Bronchial epithelial cell (primary cell): ENCODE measurements around the gene ARHGEF12. TPM values are rescaled to one million over a fixed set of nuclear protein-coding genes. Genes with fewer than 3 reads are reported as not detected.
"Not testable (repeated sequence)": the region's sequence is repeated elsewhere in the genome, so short reads cannot be mapped to it uniquely, and the experiment has no call there.

Experiments
- DNase-seq: peaks from one replicate; pipeline ENCODE4 v3.0.0-alpha.2; 2010; ENCODE audit warnings: low read depth
- FAIRE-seq: peaks from 2 replicates; lab custom pipeline; 2011; peaks lifted over from hg19 to GRCh38; lab: Jason Lieb, UNC
- H3K27me3 ChIP-seq: 2 replicates; pipeline ENCODE4 v1.5.1; 2011; ENCODE audit warnings: low read length; ENCODE audit not compliant: control insufficient read depth, insufficient read depth
- H3K36me3 ChIP-seq: 2 replicates; pipeline ENCODE4 v1.5.1; 2011; ENCODE audit warnings: low read length; ENCODE audit not compliant: control insufficient read depth, insufficient read depth
- H3K4me3 ChIP-seq: 2 replicates; pipeline ENCODE4 v1.5.1; 2011; ENCODE audit warnings: mild to moderate bottlenecking, low read depth, low read length, control low read depth
- total RNA-seq: library from RNA; depleted of rRNA; stranded (reverse); fragments of >200 nt; gene quantifications from 2 replicates; pipeline ENCODE4 v1.2.1, GENCODE V29; 2014
- TF ChIP-seq, protein P1 (sequence below): IDR thresholded peaks from 2 replicates; pipeline ENCODE4 v1.5.1; 2011; ENCODE audit warnings: mild to moderate bottlenecking, moderate library complexity, low read length, control low read depth, inconsistent platforms; ENCODE audit not compliant: insufficient read depth, severe bottlenecking

The ARHGEF12 gene
- total RNA-seq, 1 donor from 2014 or later = 65.6 TPM

DNA sequence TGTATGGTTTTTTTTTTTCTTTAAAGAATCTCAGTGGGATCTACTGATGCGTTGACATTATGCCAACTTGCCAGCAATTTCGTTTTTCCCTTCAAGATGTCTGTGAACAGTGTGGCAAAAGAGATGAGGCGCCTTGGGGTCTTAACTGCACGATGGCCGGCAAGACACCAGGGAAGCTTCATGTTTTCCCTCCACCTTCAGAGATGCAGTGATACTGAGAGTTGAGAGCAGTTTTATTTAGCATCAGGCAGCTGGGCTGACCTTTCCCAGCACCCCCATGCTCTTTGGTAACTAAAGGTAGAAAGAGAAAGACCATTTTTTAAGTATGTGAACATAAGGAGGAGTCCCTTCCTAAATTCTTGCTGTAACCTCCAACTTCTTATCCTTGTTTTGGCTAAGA is 163.6 kb downstream of the ARHGEF12 start:
- DNase-seq (no peak), FAIRE-seq (no peak)
- Histone ChIP-seq H3K27me3 (no peaks in the 10 kb centered on the region), H3K36me3 (no peaks in the 10 kb centered on the region), H3K4me3 (no peak overlapping the region)
- TF ChIP-seq, protein P1, sequence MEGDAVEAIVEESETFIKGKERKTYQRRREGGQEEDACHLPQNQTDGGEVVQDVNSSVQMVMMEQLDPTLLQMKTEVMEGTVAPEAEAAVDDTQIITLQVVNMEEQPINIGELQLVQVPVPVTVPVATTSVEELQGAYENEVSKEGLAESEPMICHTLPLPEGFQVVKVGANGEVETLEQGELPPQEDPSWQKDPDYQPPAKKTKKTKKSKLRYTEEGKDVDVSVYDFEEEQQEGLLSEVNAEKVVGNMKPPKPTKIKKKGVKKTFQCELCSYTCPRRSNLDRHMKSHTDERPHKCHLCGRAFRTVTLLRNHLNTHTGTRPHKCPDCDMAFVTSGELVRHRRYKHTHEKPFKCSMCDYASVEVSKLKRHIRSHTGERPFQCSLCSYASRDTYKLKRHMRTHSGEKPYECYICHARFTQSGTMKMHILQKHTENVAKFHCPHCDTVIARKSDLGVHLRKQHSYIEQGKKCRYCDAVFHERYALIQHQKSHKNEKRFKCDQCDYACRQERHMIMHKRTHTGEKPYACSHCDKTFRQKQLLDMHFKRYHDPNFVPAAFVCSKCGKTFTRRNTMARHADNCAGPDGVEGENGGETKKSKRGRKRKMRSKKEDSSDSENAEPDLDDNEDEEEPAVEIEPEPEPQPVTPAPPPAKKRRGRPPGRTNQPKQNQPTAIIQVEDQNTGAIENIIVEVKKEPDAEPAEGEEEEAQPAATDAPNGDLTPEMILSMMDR = no peak

DNA sequence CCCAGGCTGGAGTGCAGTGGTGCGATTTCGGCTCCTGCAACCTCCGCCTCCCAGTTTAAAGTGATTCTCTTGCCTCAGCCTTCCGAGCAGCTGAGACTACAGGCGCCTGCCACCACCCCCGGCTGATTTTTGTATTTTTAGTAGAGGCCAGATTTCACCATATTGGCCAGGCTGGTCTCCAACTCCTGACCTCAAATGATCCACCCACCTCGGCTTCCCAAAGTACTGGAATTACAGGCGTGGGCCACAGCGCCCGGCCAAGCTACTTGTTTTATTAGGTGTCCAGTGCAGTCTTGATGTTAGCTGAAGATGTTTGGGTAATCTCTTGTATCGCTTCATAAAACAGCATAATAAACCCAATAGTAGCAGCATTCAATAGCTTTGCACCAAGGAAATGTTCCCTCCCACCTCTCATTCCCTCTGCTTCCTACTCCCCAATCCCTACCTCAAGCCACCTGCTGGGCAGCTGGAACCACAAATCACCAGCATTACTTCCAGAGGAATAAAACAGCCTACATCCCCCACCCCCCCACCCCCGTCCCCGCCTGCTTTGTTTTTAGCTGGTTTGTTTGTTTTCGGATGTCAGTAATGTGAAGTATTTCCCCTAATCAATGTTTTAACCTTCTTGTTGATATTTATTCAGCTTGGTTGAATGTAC is 164.3 kb downstream of the ARHGEF12 start:
- no peak for FAIRE-seq

DNA sequence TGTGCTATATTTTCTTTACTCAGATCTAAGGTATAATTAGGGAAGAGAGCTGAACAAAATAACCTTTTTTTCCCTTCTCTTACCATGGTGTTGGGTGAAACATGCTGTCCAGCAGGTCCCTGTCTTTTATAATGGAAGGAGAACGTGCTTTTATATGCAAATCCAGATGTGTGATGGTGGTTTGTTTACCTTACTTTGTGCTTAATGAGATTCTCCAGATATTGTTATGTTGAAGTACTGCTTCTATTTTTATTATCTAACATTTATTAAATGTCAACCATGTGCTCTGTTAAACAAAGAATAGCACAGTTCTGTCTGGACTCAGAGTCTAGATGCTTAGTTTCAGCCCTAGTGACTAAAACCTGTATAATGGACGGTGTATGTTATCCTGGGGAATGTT is 165.2 kb downstream of the ARHGEF12 start:
- FAIRE-seq = no peak
- no peaks in the 10 kb centered on the region for H3K36me3 ChIP-seq
- H3K27me3 ChIP-seq = peaks cover 3% of the 10 kb centered on the region
- H3K4me3 ChIP-seq = no peak overlapping the region
- no peak for DNase-seq
- TF ChIP-seq, protein P1 = no peak

More for the DNA sequence above, 164.3 kb downstream of the ARHGEF12 start:
- Histone ChIP-seq H3K36me3 (no peaks in the 10 kb centered on the region), H3K4me3 (no peak overlapping the region), H3K27me3 (no peaks in the 10 kb centered on the region)
- TF ChIP-seq, protein P1 = no peak
- no peak for DNase-seq

DNA sequence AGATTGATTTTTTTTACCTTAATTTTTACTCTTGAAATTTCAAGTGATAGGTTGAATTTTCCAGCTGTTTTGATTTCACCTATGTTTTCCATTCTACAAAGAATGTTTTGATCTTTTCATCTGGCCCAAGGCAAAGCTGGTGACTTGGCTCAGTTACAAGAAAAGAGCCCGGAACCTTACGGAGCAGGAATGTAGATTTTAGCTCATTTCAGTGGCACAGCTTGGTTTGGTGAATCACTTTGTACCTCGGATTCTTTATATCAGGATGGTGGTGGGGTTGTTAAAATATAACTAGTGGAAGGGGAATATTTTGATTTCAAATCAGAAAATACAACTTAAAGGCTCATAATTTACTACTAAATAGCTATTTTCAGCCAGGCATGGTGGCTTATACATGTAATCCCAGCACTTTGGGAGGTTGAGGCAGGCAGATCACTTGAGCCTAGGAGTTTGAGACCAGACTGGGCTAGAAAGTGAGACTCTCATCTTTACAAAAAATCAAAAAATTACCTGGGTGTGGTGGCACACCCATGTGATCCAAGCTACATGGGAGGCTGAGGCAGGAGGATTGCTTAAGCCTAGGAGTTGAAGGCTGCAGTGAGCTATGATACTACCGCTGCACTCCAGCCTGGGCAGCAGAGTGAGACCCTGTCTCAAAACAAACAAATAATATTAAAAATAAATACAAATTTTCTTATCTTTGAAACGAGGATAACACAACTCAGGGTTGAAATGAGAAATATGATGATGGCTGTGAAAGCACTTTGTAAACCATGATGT is 166.0 kb downstream of the ARHGEF12 start:
- TF ChIP-seq, protein P1 = no peak
- no peak for FAIRE-seq
- Histone ChIP-seq H3K4me3 (no peak overlapping the region), H3K27me3 (peaks cover 3% of the 10 kb centered on the region), H3K36me3 (no peaks in the 10 kb centered on the region)
- no peak for DNase-seq

DNA sequence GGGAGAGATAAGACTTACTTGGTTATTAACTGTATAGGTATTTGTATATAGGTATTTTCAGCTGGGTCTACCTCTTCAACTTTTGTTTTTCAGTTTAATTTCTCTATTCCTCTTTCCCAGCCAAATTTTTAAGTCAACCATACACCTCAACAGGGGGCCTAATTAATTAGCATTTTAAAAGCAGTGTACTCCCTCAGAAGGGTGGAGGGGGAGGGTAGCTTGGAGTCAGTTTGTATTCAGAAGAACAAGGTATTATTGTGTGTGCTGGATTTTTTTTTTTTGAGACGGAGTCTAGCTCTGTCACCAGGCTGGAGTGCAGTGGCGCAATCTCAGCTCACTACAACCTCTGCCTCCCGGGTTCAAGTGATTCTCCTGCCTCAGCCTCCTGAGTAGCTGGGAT is 167.3 kb downstream of the ARHGEF12 start:
- not testable (repeated sequence) for FAIRE-seq, H3K27me3 ChIP-seq, H3K4me3 ChIP-seq, H3K36me3 ChIP-seq, DNase-seq

DNA sequence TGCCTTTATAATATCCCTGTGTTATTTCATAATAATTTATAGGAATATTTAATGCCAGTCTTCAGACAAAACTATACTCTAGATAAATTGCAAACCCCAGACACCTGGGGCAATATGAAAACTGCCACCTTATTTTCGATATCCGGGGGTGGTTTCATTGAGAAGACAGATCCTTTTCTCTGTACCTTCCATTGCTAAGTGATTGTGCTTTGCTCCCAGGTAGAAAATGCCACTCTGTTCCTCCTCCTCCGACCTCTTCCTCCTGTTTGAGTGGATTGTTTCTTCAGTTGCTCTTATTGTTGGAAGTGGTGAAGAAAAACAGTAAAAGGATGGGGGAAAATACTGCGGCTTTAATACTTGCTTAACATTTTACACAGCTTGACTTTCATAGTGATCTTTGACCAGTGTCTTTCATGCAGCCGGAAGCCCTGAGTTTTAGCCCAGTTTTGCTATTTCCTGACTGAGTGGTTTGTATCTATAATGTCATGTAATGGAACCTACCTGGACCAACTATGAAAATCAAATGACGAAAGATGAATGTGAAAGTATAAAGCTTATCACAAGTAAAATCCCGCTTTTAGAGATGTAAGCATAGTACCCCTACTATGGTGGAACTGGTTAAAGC is 169.7 kb downstream of the ARHGEF12 start:
- no peak for FAIRE-seq

More for the DNA sequence above, 169.7 kb downstream of the ARHGEF12 start:
- peaks cover 5% of the 10 kb centered on the region for H3K27me3 ChIP-seq
- no peak overlapping the region for H3K4me3 ChIP-seq
- TF ChIP-seq, protein P1 = no peak
- no peak for DNase-seq
- no peaks in the 10 kb centered on the region for H3K36me3 ChIP-seq
